Measurements from ENCODE around the gene BCAS3.

GRCh38 chr17:60926466-60927183 lies 249.0 kb downstream of the BCAS3 start:
- TF ChIP-seq EZH2 (IDR thresholded peaks at IDR 0.05; ENCODE audit: insufficient read depth, poor library complexity, severe bottlenecking) (no peak), EZH2phosphoT487 (IDR thresholded peaks at IDR 0.05; ENCODE audit: insufficient read depth, low read depth) (no peak)
